NCI-H774 (cell line): Measurements from ENCODE around the gene ADAMTS2.

Source experiments
- DNase-seq: peaks from one replicate; lab custom pipeline; 2025; lab: John Stamatoyannopoulos, UW

Gene ADAMTS2

GRCh38 chr5:179371681-179372680 is 26.7 kb upstream of the ADAMTS2 start:
- peak; percentile 85 for DNase-seq

GRCh38 chr5:179371121-179371510 is 25.9 kb upstream of the ADAMTS2 start:
- DNase-seq: no peak

GRCh38 chr5:179370490-179371120 is 25.3 kb upstream of the ADAMTS2 start:
- no peak for DNase-seq

GRCh38 chr5:179369530-179369884 is 24.2 kb upstream of the ADAMTS2 start:
- no peak for DNase-seq

GRCh38 chr5:179368806-179369529 is 23.7 kb upstream of the ADAMTS2 start:
- DNase-seq: no peak

- no peak for DNase-seq
Measured at GRCh38 chr5:179368126-179368805, 23.0 kb upstream of the ADAMTS2 start.

GRCh38 chr5:179367491-179367890 is 22.2 kb upstream of the ADAMTS2 start:
- DNase-seq: no peak

- no peak for DNase-seq
Measured at GRCh38 chr5:179362355-179362754, 17.1 kb upstream of the ADAMTS2 start.

GRCh38 chr5:179361037-179361603 is 15.9 kb upstream of the ADAMTS2 start:
- no peak for DNase-seq

- no peak for DNase-seq
Measured at GRCh38 chr5:179357031-179357430, 11.8 kb upstream of the ADAMTS2 start.

- no peak for DNase-seq
Measured at GRCh38 chr5:179355976-179356974, 11.0 kb upstream of the ADAMTS2 start.

GRCh38 chr5:179354305-179354882 is 9.1 kb upstream of the ADAMTS2 start:
- DNase-seq: no peak

- no peak for DNase-seq
Measured at GRCh38 chr5:179348843-179349242, 3.6 kb upstream of the ADAMTS2 start.

- no peak for DNase-seq
Measured at GRCh38 chr5:179348011-179348530, 2.8 kb upstream of the ADAMTS2 start.

GRCh38 chr5:179347581-179347980 is 2.3 kb upstream of the ADAMTS2 start:
- no peak for DNase-seq

- DNase-seq: no peak
Measured at GRCh38 chr5:179346875-179347274, 1.6 kb upstream of the ADAMTS2 start.

GRCh38 chr5:179346401-179346800 is 1.1 kb upstream of the ADAMTS2 start:
- DNase-seq: no peak

- no peak for DNase-seq
Measured at GRCh38 chr5:179345183-179345432, 153 bp downstream of the ADAMTS2 start.

- DNase-seq: no peak
Measured at GRCh38 chr5:179344431-179345182, 654 bp downstream of the ADAMTS2 start.
